ENCODE measurements around the gene FSTL4.

- TF ChIP-seq CTCF (conservative IDR thresholded peaks at IDR 0.05; ENCODE audit: low read depth, low read length) (no peak), POLR2A (IDR thresholded peaks at IDR 0.05; ENCODE audit: low read depth, low read length) (no peak), MXI1 (IDR thresholded peaks at IDR 0.05; ENCODE audit: borderline replicate concordance, low read depth, low read length) (no peak)
Observed at GRCh38 chr5:133487093-133487492, 125.2 kb downstream of the FSTL4 start.

Data from IMR-90 (cell line).